Coronary artery (tissue), 2 donors: ENCODE measurements around the gene ADCYAP1R1.

Source experiments
- DNase-seq: peaks from one replicate; pipeline ENCODE4 v3.0.0-alpha.2; 2017; ENCODE audit warnings: low spot score
- H3K27ac ChIP-seq, 2 donors: fragments of 200-600 bp; sonication (generic); one replicate each; pipeline ENCODE4 v1.5.1; 2016 to 2019
- H3K4me3 ChIP-seq: fragments of 200-600 bp; sonication (generic); 2 replicates; pipeline ENCODE4 v1.5.1; 2016; ENCODE audit warnings: mild to moderate bottlenecking, moderate library complexity
- TF ChIP-seq, protein P1 (sequence below): fragments of 200-600 bp; sonication (generic); IDR thresholded peaks from one replicate; pipeline ENCODE4 v1.5.1; 2019; ENCODE audit warnings: antibody characterized with exemption

The ADCYAP1R1 gene

GRCh38 chr7:31077484-31078362 is 25.6 kb downstream of the ADCYAP1R1 start:
- TF ChIP-seq, protein P1, sequence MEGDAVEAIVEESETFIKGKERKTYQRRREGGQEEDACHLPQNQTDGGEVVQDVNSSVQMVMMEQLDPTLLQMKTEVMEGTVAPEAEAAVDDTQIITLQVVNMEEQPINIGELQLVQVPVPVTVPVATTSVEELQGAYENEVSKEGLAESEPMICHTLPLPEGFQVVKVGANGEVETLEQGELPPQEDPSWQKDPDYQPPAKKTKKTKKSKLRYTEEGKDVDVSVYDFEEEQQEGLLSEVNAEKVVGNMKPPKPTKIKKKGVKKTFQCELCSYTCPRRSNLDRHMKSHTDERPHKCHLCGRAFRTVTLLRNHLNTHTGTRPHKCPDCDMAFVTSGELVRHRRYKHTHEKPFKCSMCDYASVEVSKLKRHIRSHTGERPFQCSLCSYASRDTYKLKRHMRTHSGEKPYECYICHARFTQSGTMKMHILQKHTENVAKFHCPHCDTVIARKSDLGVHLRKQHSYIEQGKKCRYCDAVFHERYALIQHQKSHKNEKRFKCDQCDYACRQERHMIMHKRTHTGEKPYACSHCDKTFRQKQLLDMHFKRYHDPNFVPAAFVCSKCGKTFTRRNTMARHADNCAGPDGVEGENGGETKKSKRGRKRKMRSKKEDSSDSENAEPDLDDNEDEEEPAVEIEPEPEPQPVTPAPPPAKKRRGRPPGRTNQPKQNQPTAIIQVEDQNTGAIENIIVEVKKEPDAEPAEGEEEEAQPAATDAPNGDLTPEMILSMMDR, result no peak
- H3K27ac ChIP-seq, result no peak overlapping the region
- no peak for DNase-seq
- H3K4me3 ChIP-seq, result no peak overlapping the region

- Histone ChIP-seq H3K27ac (no peak overlapping the region), H3K4me3 (no peak overlapping the region)
- TF ChIP-seq, protein P1, result no peak
- DNase-seq, result no peak
Observed at GRCh38 chr7:31078363-31078990, 26.4 kb downstream of the ADCYAP1R1 start.

DNA sequence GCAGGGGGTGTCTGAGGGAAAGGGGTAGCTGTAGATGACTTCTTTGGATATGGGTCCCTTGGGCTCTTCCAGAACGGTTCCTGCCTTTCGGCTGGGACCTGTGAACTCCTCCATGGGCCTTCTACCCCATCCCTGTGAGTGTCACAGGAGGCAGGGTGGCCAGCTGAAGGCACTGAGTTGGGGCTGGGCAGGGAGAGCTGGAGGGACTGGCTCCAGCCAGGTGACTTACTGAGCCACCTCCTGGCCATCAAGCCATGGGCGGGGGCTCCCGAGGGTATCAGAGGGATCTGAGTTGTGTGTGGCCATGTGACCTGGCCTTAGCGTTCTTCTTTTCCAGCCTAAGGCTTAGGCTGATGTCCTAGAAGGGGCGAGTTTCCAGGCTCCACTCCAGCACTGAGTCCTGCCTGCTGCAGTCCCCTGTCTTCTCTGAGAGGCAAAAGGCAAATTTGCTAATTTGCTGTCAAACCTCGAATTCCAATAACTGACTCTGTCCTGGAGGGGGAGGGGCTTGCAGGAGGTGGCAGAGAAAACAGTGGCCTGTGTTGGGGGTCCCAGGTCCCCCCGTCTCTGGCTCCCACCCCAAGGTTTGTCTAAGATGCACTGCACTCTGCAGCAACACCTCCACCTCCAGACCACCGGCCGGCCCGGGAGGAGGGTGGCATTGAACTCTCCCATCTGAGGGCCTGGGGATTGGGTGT is 27.2 kb downstream of the ADCYAP1R1 start:
- no peak for DNase-seq
- TF ChIP-seq, protein P1, result no peak
- Histone ChIP-seq H3K4me3 (no peak overlapping the region), H3K27ac (no peak overlapping the region)

- Histone ChIP-seq H3K4me3 (no peak overlapping the region), H3K27ac (no peak overlapping the region)
- TF ChIP-seq, protein P1, result no peak
- no peak for DNase-seq
Observed at GRCh38 chr7:31079824-31080511, 27.9 kb downstream of the ADCYAP1R1 start.

DNA sequence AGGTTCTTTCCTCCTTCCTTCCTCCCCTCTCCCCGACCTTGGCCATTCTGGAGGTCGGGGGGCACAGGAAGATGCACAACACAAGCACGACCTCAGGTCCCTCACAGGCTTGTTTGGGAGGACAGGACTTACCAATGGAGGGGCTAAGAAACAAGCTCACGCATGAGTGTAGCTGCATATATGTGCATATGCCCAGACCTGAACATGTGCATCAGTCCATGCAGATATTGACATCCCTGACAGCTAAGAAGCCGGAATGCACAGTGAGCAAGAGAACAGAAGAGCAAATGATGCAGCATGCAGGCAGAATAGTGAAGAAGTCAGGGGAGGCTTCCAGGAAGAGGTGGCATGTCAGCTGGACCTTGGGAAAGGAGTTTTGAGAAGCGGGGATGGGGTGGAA is 28.7 kb downstream of the ADCYAP1R1 start:
- Histone ChIP-seq H3K27ac (no peak overlapping the region), H3K4me3 (no peak overlapping the region)
- TF ChIP-seq, protein P1, result no peak
- DNase-seq, result no peak

DNA sequence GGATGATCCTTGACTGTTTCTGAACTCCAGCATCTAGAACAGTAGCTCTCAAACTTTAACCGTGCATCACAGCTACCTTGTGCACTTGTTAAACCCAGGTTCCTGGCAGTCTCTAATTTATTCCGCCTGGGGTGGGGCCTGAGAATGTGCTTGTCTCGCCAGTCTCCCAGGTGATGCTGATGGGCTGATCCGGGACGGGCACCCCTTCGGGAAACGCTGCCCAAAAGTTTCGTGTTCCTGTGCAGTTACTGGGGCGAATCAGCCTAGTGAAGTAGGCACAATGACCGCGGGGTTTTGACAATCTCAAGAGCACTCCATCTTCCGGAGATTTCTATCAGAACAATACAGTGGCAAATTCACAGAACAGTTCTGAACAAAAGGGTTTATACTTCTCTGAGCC is 29.9 kb downstream of the ADCYAP1R1 start:
- H3K27ac ChIP-seq, result no peak overlapping the region
- TF ChIP-seq, protein P1, result no peak
- no peak overlapping the region for H3K4me3 ChIP-seq
- no peak for DNase-seq
